PC-9 (cell line): ENCODE data around the gene ADTRP.

Experiments
- CTCF ChIP-seq: fragments of 200-600 bp; sonication (generic); conservative IDR thresholded peaks from 2 replicates; pipeline ENCODE4 v1.6.1; 2017; ENCODE audit warnings: mixed run types, antibody characterized with exemption, mild to moderate bottlenecking, moderate library complexity
- EZH2 ChIP-seq: fragments of 200-600 bp; sonication (generic); IDR thresholded peaks from 2 replicates; pipeline ENCODE4 v1.8.0; 2017; ENCODE audit warnings: antibody characterized with exemption, low read depth

- TF ChIP-seq CTCF = no peak
- TF ChIP-seq EZH2 = no peak
These were observed 76.0 kb downstream of the ADTRP start for GRCh38 chr6:11702500-11703130.
